Activated T-helper 1 cell treated with anti-CD3 and anti-CD28 coated beads, Interleukin-12 subunit alpha, Interleukin-12 subunit beta, Interleukin-2, Interleukin-4 antibody, amounts not matched to agents 30 ng/mL and 10 ng/mL and 1 ng/mL, durations not matched to agents 14 hours and 24 hours and 36 hours (primary cell): ENCODE measurements around the gene NOD1. TPM values are rescaled to one million over a fixed set of nuclear protein-coding genes. Genes with fewer than 3 reads are reported as not detected.

Experiments
- DNase-seq: peaks from one replicate; pipeline ENCODE4 v3.0.0; 2021; ENCODE audit warnings: low spot score
- H3K27ac Mint-ChIP-seq: one replicate; pipeline ENCODE4 v1.8.0; 2021; ENCODE audit warnings: mild to moderate bottlenecking, mixed read lengths
- H3K27me3 Mint-ChIP-seq: one replicate; pipeline ENCODE4 v1.8.0; 2022; ENCODE audit warnings: mild to moderate bottlenecking, moderate library complexity, mixed read lengths; ENCODE audit not compliant: insufficient read depth
- H3K36me3 Mint-ChIP-seq: one replicate; pipeline ENCODE4 v1.8.0; 2021; ENCODE audit warnings: low read depth, mixed read lengths
- H3K4me1 Mint-ChIP-seq: one replicate; pipeline ENCODE4 v1.8.0; 2021; ENCODE audit warnings: low read depth, mixed read lengths
- H3K4me3 Mint-ChIP-seq: one replicate; pipeline ENCODE4 v1.8.0; 2021; ENCODE audit warnings: mild to moderate bottlenecking, moderate library complexity, mixed read lengths
- H3K9me3 Mint-ChIP-seq: one replicate; pipeline ENCODE4 v1.8.0; 2021; ENCODE audit warnings: mixed read lengths
- intact Hi-C: fragments of 100-400 bp; cut with micrococcal nuclease; formaldehyde crosslinking; loops from one replicate; pipeline ENCODE4 v1.15.1; 2024
- total RNA-seq: library from RNA; stranded (reverse); gene quantifications from 2 replicates; pipeline ENCODE4 v1.2.3, GENCODE V29; 2022

NOD1 gene
- total RNA-seq, 1 donor from 2014 or later: 9.1 TPM

DNA sequence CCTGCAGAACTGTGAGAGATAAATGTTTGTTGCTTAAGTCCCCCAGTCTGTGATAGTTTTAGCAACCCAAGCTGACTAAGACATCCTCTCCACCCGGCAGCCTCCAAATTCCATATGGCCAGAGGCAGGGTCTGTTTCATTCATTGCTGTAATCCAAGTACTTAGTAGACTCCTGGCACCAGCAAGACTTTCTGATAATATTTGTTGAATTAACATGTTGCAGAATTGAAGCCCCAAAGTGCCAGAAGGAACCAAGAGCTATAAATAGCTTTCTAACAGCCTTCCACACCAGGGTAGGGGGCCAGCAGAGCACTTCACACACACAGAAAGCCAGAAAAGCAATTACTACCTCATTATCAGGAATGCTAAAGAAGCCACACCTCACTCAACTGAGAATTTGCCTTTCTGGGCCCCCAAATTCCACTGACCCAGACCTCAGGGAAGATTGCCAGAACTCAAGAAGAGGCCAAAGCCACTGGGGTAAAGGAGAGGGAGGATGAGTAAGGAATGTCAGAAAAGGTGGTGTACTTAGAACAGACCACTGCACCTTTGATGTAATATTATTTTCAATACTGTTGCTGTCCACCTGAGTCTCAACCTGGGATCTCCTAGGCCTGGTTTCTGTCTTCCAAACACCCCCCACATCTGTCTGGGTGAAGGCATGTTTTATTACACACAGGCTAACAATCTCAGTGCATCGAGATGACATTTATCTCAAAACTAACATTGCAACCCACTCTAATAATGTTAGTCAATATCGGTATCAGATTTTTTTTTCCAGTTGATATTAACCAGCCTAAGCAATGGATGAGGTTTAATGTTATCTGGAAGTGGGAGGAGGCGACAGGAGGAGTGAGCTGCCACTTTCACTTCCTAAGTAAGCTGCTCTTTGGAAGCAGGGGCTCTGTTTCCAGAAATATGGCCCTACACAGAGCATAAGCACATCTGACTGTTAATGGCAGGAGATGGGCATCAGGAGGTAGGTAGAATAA lies 5.5 kb downstream of the NOD1 start:
- H3K27me3 Mint-ChIP-seq: no peaks in the 10 kb centered on the region
- H3K4me3 Mint-ChIP-seq: no peak overlapping the region
- H3K4me1 Mint-ChIP-seq: peaks cover 93% of the 10 kb centered on the region
- H3K36me3 Mint-ChIP-seq: peaks cover 24% of the 10 kb centered on the region
- H3K9me3 Mint-ChIP-seq: no peaks in the 10 kb centered on the region
- no peak for DNase-seq
- intact Hi-C loops: no loop called here
- no peak overlapping the region for H3K27ac Mint-ChIP-seq

DNA sequence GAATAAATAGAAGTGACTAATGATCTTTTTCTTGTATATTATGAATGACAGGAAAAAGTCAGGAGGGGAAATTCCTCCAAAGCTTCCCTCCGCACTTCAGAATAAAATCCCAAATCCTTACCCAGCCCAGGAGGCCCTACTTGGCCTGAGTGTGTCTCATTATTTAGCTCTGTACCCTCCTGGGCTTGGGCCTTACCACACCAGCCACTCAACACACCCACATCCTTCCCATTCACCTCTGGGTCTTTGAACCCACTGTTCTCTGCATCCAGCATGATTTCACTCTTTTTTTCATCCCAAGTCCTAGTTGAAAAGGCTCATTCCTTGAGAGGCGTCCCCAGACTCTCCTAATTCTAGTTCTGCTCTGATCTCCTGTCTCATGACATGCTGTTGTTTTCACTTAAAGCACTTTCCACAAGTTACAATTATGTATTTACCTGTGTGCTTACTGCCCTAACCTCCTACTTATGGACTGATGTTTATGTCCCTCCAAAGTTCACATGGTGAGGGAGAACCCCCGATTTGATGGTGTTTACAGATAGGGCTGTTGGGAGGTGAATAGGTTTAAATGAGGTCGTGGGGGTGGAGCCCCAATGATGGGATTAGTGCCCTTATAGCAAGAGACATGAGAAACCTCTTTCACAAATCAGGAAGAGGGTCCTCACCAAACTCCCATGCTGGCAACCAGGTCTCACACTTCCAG lies 6.4 kb downstream of the NOD1 start:
- Mint-ChIP-seq H3K4me1 (peaks cover 91% of the 10 kb centered on the region), H3K27me3 (no peaks in the 10 kb centered on the region), H3K4me3 (no peak overlapping the region), H3K36me3 (peaks cover 25% of the 10 kb centered on the region), H3K9me3 (no peaks in the 10 kb centered on the region), H3K27ac (peak overlapping the region; percentile 41)
- intact Hi-C loops: no loop called here
- no peak for DNase-seq

DNA sequence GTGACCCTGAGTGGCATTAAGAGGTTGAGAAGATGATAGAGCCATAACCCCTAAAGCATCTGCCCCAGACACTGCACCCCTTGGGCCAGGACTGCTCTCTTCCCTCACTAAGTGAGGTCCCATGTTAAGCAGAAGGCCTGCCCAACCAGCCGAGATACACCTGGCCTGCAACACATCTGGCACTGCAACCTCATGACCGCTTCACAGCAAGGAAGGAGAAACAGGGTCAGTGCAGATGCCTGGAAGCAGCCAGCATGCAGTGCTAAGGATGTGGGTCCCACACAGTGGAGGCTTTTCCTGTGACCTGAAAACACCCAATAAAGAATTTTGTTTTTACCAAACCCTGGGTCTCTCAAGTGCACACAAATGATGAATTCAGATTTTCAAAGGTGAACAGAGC lies 7.4 kb downstream of the NOD1 start:
- Mint-ChIP-seq H3K27me3 (no peaks in the 10 kb centered on the region), H3K9me3 (no peaks in the 10 kb centered on the region), H3K27ac (peak overlapping the region; percentile 32), H3K4me3 (peak overlapping the region; percentile 27), H3K36me3 (peaks cover 25% of the 10 kb centered on the region), H3K4me1 (peaks cover 82% of the 10 kb centered on the region)
- DNase-seq: no peak
- intact Hi-C loops: loop anchor here (2.0 kb wide), 1 partner anchor 184 kb away; no protein-coding TSS in a partner anchor

DNA sequence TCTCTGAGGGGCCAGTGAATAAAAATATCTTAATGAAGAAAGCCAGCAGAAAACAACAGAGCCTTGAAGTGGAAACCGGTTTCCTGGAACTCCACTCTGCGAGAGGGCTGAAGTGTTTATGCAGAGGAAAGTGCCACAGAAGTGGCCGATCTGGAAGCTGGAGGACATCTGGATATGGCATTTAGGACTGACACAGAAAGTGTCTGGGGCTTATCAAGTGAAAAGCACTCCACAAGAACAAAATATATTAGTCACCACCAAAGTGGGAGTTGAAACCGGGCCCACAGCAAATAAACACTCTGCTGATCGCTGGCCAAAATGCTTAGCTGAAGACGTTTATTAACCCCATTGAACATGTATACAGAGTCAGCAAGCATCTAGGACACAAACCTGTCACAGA lies 7.8 kb downstream of the NOD1 start:
- no peak for DNase-seq
- peak overlapping the region; percentile 27 for H3K4me3 Mint-ChIP-seq
- no peaks in the 10 kb centered on the region for H3K27me3 Mint-ChIP-seq
- peaks cover 82% of the 10 kb centered on the region for H3K4me1 Mint-ChIP-seq
- peak overlapping the region; percentile 38 for H3K27ac Mint-ChIP-seq
- H3K36me3 Mint-ChIP-seq: peaks cover 25% of the 10 kb centered on the region
- intact Hi-C loops: loop anchor here (2.0 kb wide), 1 partner anchor 184 kb away; no protein-coding TSS in a partner anchor
- no peaks in the 10 kb centered on the region for H3K9me3 Mint-ChIP-seq

DNA sequence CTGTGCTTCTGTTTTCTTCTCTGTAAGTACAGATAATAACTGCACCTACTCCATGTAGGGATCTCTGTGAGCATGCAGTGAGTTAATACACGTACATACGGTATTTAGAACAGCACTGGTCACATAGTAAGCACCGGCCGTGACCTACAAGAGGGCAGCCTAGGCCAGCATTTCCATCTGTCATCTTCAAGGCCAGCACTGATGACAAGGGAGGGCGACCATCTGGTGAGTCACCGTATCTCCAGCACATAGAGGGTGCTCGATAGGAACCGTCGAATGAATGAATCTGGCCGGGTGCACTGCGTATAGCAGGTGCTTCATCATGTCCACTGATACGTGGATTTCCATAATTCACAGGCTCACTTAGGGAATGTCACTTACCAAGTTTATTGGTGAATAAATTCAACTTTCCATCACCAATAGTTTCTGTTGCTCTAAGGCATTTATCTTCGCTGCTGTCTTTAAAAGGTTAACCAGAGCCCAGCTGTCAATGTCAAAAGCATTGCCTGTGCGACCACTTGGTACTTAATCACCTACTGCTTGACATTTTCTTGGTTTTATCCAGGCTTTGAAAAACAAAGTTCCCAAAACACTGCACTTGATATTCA lies 8.3 kb downstream of the NOD1 start:
- peaks cover 24% of the 10 kb centered on the region for H3K36me3 Mint-ChIP-seq
- H3K4me1 Mint-ChIP-seq: peaks cover 82% of the 10 kb centered on the region
- no peaks in the 10 kb centered on the region for H3K9me3 Mint-ChIP-seq
- intact Hi-C loops: loop anchor here (2.0 kb wide), 1 partner anchor 183 kb away; no protein-coding TSS in a partner anchor
- H3K4me3 Mint-ChIP-seq: no peak overlapping the region
- peak overlapping the region; percentile 38 for H3K27ac Mint-ChIP-seq
- H3K27me3 Mint-ChIP-seq: no peaks in the 10 kb centered on the region
- DNase-seq: no peak

DNA sequence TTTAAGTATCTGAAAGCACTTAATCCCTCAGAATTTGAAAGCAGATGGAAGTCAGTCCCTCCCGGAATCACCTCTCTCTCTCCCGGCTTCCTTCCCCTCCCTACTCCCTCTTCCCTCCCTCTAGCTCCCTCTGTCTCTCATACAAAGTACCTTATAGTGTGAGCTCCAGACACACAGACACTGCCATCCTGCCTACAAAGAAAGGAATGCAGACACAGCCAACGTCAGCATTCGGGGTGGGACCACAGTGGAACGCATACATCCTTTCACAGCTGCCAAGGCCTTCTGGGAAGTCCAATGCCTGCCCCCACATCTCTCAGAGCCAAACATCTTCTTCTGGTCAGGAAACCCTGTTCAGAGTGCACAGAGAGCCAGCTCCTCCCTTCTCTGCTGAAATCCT lies 9.3 kb downstream of the NOD1 start:
- H3K36me3 Mint-ChIP-seq: peaks cover 18% of the 10 kb centered on the region
- no peaks in the 10 kb centered on the region for H3K27me3 Mint-ChIP-seq
- no peak overlapping the region for H3K27ac Mint-ChIP-seq
- intact Hi-C loops: no loop called here
- H3K4me1 Mint-ChIP-seq: peaks cover 79% of the 10 kb centered on the region
- DNase-seq: no peak
- no peak overlapping the region for H3K4me3 Mint-ChIP-seq
- no peaks in the 10 kb centered on the region for H3K9me3 Mint-ChIP-seq

DNA sequence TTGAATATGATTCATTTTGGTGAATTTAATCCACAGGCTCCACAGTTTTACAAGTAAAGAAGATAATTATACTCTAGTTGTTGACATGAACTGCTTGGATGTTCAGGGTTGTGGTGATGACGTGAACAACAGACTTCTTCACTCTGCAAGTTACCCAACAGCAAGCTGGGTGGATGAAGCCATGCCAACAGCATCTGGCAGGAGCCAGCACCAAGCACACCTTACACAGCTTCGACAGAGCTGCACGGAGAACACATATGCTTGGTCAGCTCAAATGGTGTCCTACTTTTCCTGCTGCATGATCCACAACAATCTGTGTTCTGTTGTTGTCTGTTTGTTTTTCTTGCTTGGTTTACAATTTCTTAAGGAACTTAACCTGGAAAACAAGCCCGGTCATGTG lies 9.8 kb downstream of the NOD1 start:
- H3K27me3 Mint-ChIP-seq: no peaks in the 10 kb centered on the region
- no peak overlapping the region for H3K4me3 Mint-ChIP-seq
- H3K9me3 Mint-ChIP-seq: no peaks in the 10 kb centered on the region
- peaks cover 13% of the 10 kb centered on the region for H3K36me3 Mint-ChIP-seq
- no peak overlapping the region for H3K27ac Mint-ChIP-seq
- intact Hi-C loops: no loop called here
- no peak for DNase-seq
- H3K4me1 Mint-ChIP-seq: peaks cover 74% of the 10 kb centered on the region

DNA sequence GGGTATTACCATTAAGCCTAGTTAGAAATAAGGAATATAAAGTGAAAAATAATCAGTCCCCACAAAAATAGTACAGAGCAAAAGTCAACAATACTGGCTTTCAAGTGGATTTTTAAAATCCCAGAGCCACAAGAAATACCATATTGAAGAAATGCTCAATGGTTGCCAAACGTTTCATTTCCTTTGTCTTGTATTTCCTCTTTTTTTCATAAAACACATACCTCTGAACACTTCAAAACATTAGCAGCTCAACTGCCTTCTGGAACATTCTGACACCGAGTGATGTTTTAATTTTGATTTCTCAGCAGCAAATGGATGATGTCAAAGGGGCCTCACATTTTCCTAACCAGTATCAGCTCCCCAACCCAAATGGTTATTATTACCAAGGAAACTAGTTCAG lies 10.5 kb downstream of the NOD1 start:
- intact Hi-C loops: no loop called here
- Mint-ChIP-seq H3K27ac (peak overlapping the region; percentile 20), H3K27me3 (no peaks in the 10 kb centered on the region), H3K4me3 (no peak overlapping the region), H3K4me1 (peaks cover 67% of the 10 kb centered on the region), H3K36me3 (peaks cover 7% of the 10 kb centered on the region), H3K9me3 (no peaks in the 10 kb centered on the region)
- no peak for DNase-seq

DNA sequence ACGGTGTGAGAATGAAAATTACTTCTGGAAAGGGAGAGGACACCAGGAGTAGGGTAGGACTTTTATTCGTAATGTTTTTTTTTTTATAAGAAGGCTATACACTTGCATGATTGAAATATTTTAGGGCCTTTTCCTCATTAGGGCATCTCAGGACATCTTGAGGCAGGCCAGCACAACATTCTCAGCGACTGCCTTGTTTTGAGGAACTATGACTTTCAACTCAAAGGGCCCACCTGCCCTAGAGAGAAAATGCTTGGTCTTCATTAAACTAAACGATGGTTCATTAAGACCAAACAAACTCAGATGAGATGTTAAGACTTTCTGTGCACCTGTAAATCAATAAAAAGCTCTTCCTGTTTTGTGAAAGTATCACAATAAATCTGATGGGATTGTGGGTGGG lies 11.3 kb downstream of the NOD1 start:
- Mint-ChIP-seq H3K36me3 (peaks cover 6% of the 10 kb centered on the region), H3K4me3 (no peak overlapping the region), H3K4me1 (peaks cover 59% of the 10 kb centered on the region), H3K27me3 (no peaks in the 10 kb centered on the region), H3K27ac (no peak overlapping the region), H3K9me3 (no peaks in the 10 kb centered on the region)
- intact Hi-C loops: no loop called here
- DNase-seq: no peak

DNA sequence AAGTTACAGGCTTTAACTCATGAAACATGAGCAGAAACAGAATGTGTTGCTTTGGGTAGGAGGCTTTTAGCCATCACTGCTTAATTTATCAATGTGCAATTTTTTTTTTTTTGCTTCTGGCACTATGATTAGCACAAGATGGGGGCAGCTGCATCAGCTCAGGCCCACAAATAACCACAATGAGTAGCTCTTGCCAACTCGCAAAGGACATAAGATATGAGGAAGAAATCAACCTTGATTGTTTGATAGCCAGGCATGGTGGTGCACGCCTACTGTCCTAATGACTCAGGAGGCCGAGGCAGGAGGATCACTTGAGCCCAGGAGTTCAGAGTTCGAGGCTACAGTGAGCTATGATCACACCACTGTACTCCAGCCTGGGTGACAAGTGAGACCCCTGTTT lies 12.3 kb downstream of the NOD1 start:
- no peaks in the 10 kb centered on the region for H3K9me3 Mint-ChIP-seq
- no peak overlapping the region for H3K27ac Mint-ChIP-seq
- intact Hi-C loops: no loop called here

DNA sequence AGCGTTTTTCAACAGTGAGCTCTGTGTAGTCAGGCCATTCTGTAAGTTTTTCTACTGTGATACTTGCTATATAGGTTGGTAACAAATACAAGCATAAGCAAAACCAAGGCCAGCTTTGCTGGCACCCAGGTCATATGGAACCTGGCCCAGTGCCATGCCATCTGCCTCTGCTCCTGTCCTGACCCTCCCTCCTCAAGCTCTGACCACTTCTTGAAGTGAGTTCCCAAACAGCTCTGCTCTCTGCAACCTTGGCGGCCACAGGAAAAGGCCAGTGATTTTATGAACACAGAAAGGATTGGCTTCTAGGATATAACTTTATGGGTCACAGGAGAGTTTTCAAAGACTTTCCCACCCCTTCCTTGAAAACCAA lies 12.8 kb downstream of the NOD1 start:
- intact Hi-C loops: no loop called here
- Mint-ChIP-seq H3K27me3 (no peaks in the 10 kb centered on the region), H3K9me3 (no peaks in the 10 kb centered on the region), H3K4me1 (peaks cover 44% of the 10 kb centered on the region), H3K4me3 (no peak overlapping the region), H3K27ac (no peak overlapping the region), H3K36me3 (peaks cover 6% of the 10 kb centered on the region)
- DNase-seq: no peak

More for the DNA sequence above, 12.3 kb downstream of the NOD1 start:
- DNase-seq: no peak
- H3K27me3 Mint-ChIP-seq: no peaks in the 10 kb centered on the region
- H3K4me3 Mint-ChIP-seq: no peak overlapping the region
- peaks cover 49% of the 10 kb centered on the region for H3K4me1 Mint-ChIP-seq
- peaks cover 6% of the 10 kb centered on the region for H3K36me3 Mint-ChIP-seq

DNA sequence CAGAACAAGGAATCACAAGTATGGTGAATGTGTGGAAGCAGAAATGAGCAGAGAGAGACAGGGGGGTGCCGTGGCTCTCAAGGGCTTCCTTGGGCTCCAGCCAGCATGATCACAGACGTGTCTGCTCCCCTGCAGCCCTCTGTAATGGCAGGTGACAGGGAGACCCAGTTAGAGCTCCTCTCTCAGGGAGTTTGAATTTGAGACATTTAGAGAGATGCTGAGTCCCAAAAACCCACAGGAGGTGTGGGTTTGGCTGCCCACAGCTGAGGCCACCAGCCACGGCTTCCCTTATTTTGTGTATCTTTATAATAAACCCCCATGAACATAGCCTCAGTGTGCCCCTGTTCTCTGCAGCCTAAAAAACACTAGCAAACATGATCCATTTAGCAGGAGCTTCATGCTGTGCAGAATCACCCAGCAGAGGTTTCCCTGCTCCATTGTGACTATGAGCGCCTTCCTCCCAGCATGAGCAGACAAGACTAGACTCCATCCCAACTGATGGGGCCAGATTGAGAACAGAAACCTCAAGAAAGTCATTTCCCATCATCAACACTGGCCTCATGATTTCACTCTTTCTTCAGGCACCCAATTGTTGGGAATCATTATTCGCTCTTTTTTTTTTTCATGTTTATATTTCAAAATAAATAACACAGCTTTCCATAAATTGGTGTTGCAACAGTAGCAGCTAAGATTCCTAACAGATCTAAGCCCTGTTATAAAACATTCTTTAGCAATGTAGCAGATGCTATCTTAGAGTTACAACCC lies 13.4 kb downstream of the NOD1 start:
- H3K9me3 Mint-ChIP-seq: no peaks in the 10 kb centered on the region
- no peak overlapping the region for H3K27ac Mint-ChIP-seq
- intact Hi-C loops: no loop called here
- no peaks in the 10 kb centered on the region for H3K27me3 Mint-ChIP-seq
- no peak for DNase-seq
- H3K4me1 Mint-ChIP-seq: peaks cover 39% of the 10 kb centered on the region
- peaks cover 6% of the 10 kb centered on the region for H3K36me3 Mint-ChIP-seq
- no peak overlapping the region for H3K4me3 Mint-ChIP-seq
